Inferior parietal cortex (tissue), 1 donor: ENCODE measurements around the gene FICD.

Experiments
- DNase-seq: peaks from one replicate; pipeline ENCODE4 v3.0.0-alpha.2; 2016; ENCODE audit errors: extremely low spot score

Gene FICD

GRCh38 chr12:108567406-108568337 lies 52.6 kb downstream of the FICD start:
- no peak for DNase-seq

DNA sequence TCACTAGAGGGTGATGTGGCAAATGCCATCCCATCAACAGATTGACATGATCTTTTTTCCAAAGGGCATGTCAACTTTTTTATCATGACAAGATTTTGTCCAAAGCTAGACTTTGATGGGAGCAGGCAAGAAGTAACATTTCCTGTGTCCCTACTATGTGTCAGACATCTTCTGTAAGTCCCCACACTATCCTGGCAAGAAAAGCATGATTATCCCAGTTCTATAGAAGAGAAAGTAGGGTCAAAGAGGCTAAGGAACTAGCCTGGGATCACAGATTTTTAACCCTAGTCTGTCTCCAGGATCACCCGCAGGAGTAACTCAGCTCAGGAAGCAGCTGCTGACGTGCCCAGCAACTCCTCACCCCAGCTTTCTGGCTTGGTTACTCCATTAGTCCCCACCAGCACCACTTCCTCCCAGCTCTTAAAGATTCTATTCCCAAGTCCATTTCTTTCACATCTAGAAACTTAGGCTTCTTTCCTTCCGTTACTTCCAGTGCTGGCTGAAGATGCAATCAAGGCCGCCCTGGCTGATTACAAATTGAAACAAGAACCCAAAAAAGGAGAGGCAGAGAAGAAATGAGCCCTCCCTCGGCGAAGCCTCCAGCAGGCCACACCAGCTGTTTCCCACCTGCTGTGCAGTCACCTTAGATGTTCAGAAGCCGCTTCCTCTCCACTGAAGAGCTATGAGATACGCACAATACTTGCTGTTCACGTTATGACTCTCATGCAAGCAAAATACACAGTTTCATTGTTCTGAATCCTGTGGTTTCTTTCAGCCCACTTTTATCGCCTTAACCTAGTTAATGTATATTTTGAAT lies 53.5 kb downstream of the FICD start:
- DNase-seq, result no peak
